Keratinocyte (primary cell): Measurements from ENCODE around the gene TUFT1. TPM values are rescaled to one million over a fixed set of nuclear protein-coding genes. Genes with fewer than 3 reads are reported as not detected.

Experiments
- DNase-seq: peaks from one replicate; pipeline ENCODE4 v3.0.0-alpha.2; 2011; ENCODE audit warnings: low read depth, missing footprints, low spot score
- FAIRE-seq: peaks from 2 replicates; lab custom pipeline; 2011; peaks lifted over from hg19 to GRCh38; lab: Jason Lieb, UNC
- H2AFZ ChIP-seq: 2 replicates; pipeline ENCODE4 v1.6.0; 2012; ENCODE audit warnings: low read length, control low read depth, inconsistent platforms; ENCODE audit not compliant: control insufficient read depth
- H3K27ac ChIP-seq: 2 replicates; pipeline ENCODE4 v1.5.1; 2011; ENCODE audit warnings: low read length; ENCODE audit not compliant: control insufficient read depth, insufficient read depth
- H3K27me3 ChIP-seq: 3 replicates; pipeline ENCODE4 v1.6.0; 2011; ENCODE audit warnings: low read length; ENCODE audit not compliant: control insufficient read depth, insufficient read depth; ENCODE audit errors: extremely low read depth
- H3K36me3 ChIP-seq, 2 experiments: 2 replicates in 1 of 2; 3 replicates in 1 of 2; pipeline ENCODE4 v1.5.1; 2011; ENCODE audit warnings: low read length in 2 of 2, mild to moderate bottlenecking in 1 of 2; ENCODE audit not compliant: control insufficient read depth in 2 of 2, insufficient read depth in 2 of 2; ENCODE audit errors: extremely low read depth in 1 of 2
- H3K4me1 ChIP-seq: 3 replicates; pipeline ENCODE4 v1.5.1; 2011; ENCODE audit warnings: low read length; ENCODE audit not compliant: control insufficient read depth, insufficient read depth; ENCODE audit errors: extremely low read depth
- H3K4me2 ChIP-seq: 3 replicates; pipeline ENCODE4 v1.6.0; 2011; ENCODE audit warnings: low read depth, low read length; ENCODE audit not compliant: control insufficient read depth, insufficient read depth; ENCODE audit errors: extremely low read depth
- H3K4me3 ChIP-seq, 3 experiments: fragments of 200-600 bp in 1 of 3; sonication (generic) in 1 of 3; 2 replicates in 2 of 3; 3 replicates in 1 of 3; pipeline ENCODE4 v1.5.1; 2011 to 2016; ENCODE audit warnings: low read length in 3 of 3, mild to moderate bottlenecking in 3 of 3, control low read depth in 2 of 3, inconsistent platforms in 1 of 3, low read depth in 1 of 3, mixed read lengths in 1 of 3, mixed run types in 1 of 3, moderate library complexity in 1 of 3; ENCODE audit not compliant: control insufficient read depth in 2 of 3, insufficient read depth in 2 of 3; ENCODE audit errors: extremely low read depth in 1 of 3
- H3K79me2 ChIP-seq: 2 replicates; pipeline ENCODE4 v1.6.0; 2012; ENCODE audit warnings: low read length; ENCODE audit not compliant: control insufficient read depth, insufficient read depth
- H3K9ac ChIP-seq: 3 replicates; pipeline ENCODE4 v1.6.0; 2011; ENCODE audit warnings: low read length; ENCODE audit not compliant: control insufficient read depth, insufficient read depth; ENCODE audit errors: extremely low read depth
- H3K9me1 ChIP-seq: 3 replicates; pipeline ENCODE4 v1.6.0; 2011; ENCODE audit warnings: low read length; ENCODE audit not compliant: control insufficient read depth, insufficient read depth; ENCODE audit errors: extremely low read depth
- H3K9me3 ChIP-seq: 2 replicates; pipeline ENCODE4 v1.5.1; 2012; ENCODE audit warnings: low read depth, low read length; ENCODE audit not compliant: control insufficient read depth
- H4K20me1 ChIP-seq: 3 replicates; pipeline ENCODE4 v1.6.0; 2011; ENCODE audit warnings: low read length; ENCODE audit not compliant: control insufficient read depth, insufficient read depth; ENCODE audit errors: extremely low read depth
- EZH2 ChIP-seq: IDR thresholded peaks from one replicate; pipeline ENCODE4 v1.6.1; 2012; ENCODE audit warnings: inconsistent platforms, mild to moderate bottlenecking, low read length, moderate library complexity
- dilution Hi-C: fragments of 300-500 bp; cut with MboI; formaldehyde crosslinking; loops from one replicate; pipeline ENCODE4 v1.7.0; 2020; ENCODE audit warnings: low sequenced_read_pairs; ENCODE audit not compliant: extremely low pct_ligation_motif_present
- polyA plus RNA-seq, 5 experiments: library from polyadenylated mRNA; depleted of rRNA in 3 of 5; stranded (reverse) in 3 of 5; stranded (forward) in 1 of 5; unstranded in 1 of 5; fragments of >200 nt; gene quantifications; 1 replicate in 1 of 5; 2 replicates in 3 of 5; 3 replicates in 1 of 5; pipeline versions ENCODE4 v1.2.1 to v1.2.3, GENCODE V29; 2011 to 2012; ENCODE audit warnings: missing spikeins in 2 of 5, low read depth in 1 of 5, low replicate concordance in 1 of 5
- TF ChIP-seq, protein P1 (sequence below), 3 experiments: IDR thresholded peaks in 1 of 3; conservative IDR thresholded peaks in 1 of 3; optimal IDR thresholded peaks in 1 of 3; 2 replicates in 2 of 3; 3 replicates in 1 of 3; pipeline versions ENCODE3 to v1.5.1; 2011; ENCODE audit warnings: low read length in 3 of 3, mild to moderate bottlenecking in 3 of 3, moderate library complexity in 2 of 3, control low read depth in 1 of 3, inconsistent platforms in 1 of 3; ENCODE audit not compliant: insufficient read depth in 2 of 3; ENCODE audit errors: extremely low read depth in 1 of 3

Gene TUFT1
- polyA plus RNA-seq, 1 donor (not counting 4 experiments of a cell fraction or from before 2014, with no cell fraction given) = 70.0 TPM

DNA sequence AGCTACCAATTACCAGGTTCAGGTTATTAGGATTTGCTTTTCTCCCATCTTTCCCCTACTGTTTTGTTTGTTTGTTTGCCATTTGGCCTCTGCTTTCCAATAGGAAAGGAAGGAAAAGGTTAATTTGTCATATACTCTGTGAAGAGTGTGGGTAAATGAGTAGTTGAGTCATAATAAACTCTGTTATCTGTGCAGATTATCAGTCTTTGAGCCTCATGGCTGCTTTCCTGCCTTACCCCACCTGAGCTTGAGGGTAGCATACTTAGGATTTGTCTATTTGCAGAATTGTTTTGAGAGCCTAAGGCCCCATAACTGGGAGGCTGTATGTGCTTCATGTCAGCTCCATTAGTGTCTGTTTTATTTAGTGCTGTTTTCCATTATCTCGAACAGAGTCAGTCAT is 38.8 kb downstream of the TUFT1 start:
- DNase-seq (no peak), FAIRE-seq (no peak)
- no peaks in the 10 kb centered on the region for H3K27me3 ChIP-seq
- H3K9ac ChIP-seq = no peak overlapping the region
- peaks cover 9% of the 10 kb centered on the region for H3K9me1 ChIP-seq
- no peaks in the 10 kb centered on the region for H4K20me1 ChIP-seq
- no peak for TF ChIP-seq EZH2
- TF ChIP-seq, protein P1, sequence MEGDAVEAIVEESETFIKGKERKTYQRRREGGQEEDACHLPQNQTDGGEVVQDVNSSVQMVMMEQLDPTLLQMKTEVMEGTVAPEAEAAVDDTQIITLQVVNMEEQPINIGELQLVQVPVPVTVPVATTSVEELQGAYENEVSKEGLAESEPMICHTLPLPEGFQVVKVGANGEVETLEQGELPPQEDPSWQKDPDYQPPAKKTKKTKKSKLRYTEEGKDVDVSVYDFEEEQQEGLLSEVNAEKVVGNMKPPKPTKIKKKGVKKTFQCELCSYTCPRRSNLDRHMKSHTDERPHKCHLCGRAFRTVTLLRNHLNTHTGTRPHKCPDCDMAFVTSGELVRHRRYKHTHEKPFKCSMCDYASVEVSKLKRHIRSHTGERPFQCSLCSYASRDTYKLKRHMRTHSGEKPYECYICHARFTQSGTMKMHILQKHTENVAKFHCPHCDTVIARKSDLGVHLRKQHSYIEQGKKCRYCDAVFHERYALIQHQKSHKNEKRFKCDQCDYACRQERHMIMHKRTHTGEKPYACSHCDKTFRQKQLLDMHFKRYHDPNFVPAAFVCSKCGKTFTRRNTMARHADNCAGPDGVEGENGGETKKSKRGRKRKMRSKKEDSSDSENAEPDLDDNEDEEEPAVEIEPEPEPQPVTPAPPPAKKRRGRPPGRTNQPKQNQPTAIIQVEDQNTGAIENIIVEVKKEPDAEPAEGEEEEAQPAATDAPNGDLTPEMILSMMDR (optimal IDR thresholded peaks at IDR 0.05 in 1 of 3, IDR thresholded peaks at IDR 0.05 in 1 of 3, conservative IDR thresholded peaks at IDR 0.05 in 1 of 3; ENCODE audit: extremely low read depth in 1 of 3, insufficient read depth in 2 of 3, low read length in 3 of 3) = no peak
- no peaks in the 10 kb centered on the region for H3K79me2 ChIP-seq
- H3K9me3 ChIP-seq = no peaks in the 10 kb centered on the region
- H3K4me2 ChIP-seq = peak overlapping the region; percentile 35
- H3K27ac ChIP-seq = peak overlapping the region; percentile 56
- dilution Hi-C loops = no loop called here
- no peak overlapping the region for H3K4me3 ChIP-seq
- H2AFZ ChIP-seq = no peak overlapping the region
- peaks cover 39 to 64% of the 10 kb centered on the region in 2 experiments for H3K36me3 ChIP-seq
- peaks cover 64% of the 10 kb centered on the region for H3K4me1 ChIP-seq

DNA sequence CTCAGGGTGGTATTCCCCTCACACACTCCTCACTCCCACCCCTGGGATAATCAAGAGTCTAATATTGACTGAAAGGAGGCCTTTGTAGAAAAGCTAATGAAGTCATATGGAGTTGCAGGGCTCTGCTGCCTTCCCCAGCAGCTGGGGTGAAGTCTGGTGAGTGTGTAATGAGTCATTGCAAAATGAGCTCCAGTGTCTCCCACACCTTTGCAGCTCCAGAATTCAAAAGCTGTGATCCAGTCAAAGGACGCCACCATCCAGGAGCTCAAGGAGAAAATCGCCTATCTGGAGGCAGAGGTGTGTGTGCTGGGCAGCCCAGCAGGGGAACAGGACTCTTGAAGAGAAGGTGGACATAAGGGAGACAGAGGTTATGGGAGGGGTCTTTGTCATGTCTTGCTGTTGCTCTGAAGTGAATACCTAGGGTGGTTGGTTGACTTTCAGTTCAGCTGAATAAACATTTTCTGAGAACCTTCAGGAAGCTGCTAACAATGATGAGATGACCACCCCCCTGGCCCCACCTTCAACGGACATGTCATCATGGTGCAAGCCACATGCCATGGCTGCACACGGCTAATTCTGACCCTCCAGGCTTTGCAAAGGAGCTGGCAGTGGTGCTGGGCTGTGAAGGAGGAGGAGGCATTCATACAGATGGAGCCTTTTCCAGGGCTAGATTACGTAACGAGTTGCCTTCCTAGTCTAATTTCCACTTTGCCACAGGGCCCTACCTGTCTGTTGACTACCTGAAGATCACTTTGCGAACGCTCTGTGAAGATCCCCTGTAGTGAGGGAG is 39.5 kb downstream of the TUFT1 start:
- H3K36me3 ChIP-seq = peaks cover 35 to 61% of the 10 kb centered on the region in 2 experiments
- H3K4me3 ChIP-seq = no peak overlapping the region
- no peak overlapping the region for H2AFZ ChIP-seq
- H3K4me1 ChIP-seq = peaks cover 64% of the 10 kb centered on the region
- no peak overlapping the region for H3K9ac ChIP-seq
- no peaks in the 10 kb centered on the region for H3K27me3 ChIP-seq
- DNase-seq (no peak), FAIRE-seq (peak; percentile 93)
- no peak for TF ChIP-seq EZH2
- TF ChIP-seq, protein P1 (optimal IDR thresholded peaks at IDR 0.05 in 1 of 3, IDR thresholded peaks at IDR 0.05 in 1 of 3, conservative IDR thresholded peaks at IDR 0.05 in 1 of 3; ENCODE audit: extremely low read depth in 1 of 3, insufficient read depth in 2 of 3, low read length in 3 of 3) = peak in 1 of 3 experiments; percentile 20
- H3K4me2 ChIP-seq = peak overlapping the region; percentile 35
- H3K79me2 ChIP-seq = no peaks in the 10 kb centered on the region
- H3K9me3 ChIP-seq = no peaks in the 10 kb centered on the region
- H3K27ac ChIP-seq = peak overlapping the region; percentile 56
- peaks cover 5% of the 10 kb centered on the region for H3K9me1 ChIP-seq
- no peaks in the 10 kb centered on the region for H4K20me1 ChIP-seq
- dilution Hi-C loops = no loop called here
